OCI-LY3 (cell line): ENCODE measurements around the gene ENO1.

Source experiments
- CTCF ChIP-seq: fragments of 200-600, 300-600 bp; sonication (generic); IDR thresholded peaks from 2 replicates; pipeline ENCODE4 v1.5.1; 2014; ENCODE audit warnings: antibody characterized with exemption, low read length, low read depth
- EZH2phosphoT487 ChIP-seq: fragments of 200-600 bp; shearing (Covaris generic); IDR thresholded peaks from 2 replicates; pipeline ENCODE4 v1.6.1; 2018; ENCODE audit warnings: antibody characterized with exemption, mixed run types, low read depth

- TF ChIP-seq CTCF (no peak), EZH2phosphoT487 (no peak)
These were observed 4.0 kb downstream of the ENO1 start for GRCh38 chr1:8874230-8875201.
